Sigmoid colon (tissue), 7 donors: ENCODE results near the gene DEDD. TPM values are rescaled to one million over a fixed set of nuclear protein-coding genes. Genes with fewer than 3 reads are reported as not detected.

Source experiments
- DNase-seq: peaks from one replicate; pipeline ENCODE4 v3.0.0-alpha.2; 2019
- H3K27ac ChIP-seq, 4 donors: fragments of 200-600 bp; sonication (generic); one replicate each; pipeline ENCODE4 v1.5.1; 2016 to 2019; ENCODE audit warnings: mild to moderate bottlenecking in 1 of 4
- H3K27me3 ChIP-seq, 3 donors: fragments of 200-600 bp; sonication (generic); one replicate each; pipeline ENCODE4 v1.5.1; 2019; ENCODE audit warnings: mild to moderate bottlenecking in 1 of 3
- H3K36me3 ChIP-seq, 4 donors: fragments of 200-600 bp; sonication (generic); one replicate each; pipeline ENCODE4 v1.5.1; 2016 to 2019
- H3K4me1 ChIP-seq, 4 donors: fragments of 200-600 bp; sonication (generic); one replicate each; pipeline ENCODE4 v1.5.1; 2017 to 2019
- H3K4me3 ChIP-seq, 4 donors: fragments of 200-600 bp; sonication (generic); one replicate each; pipeline ENCODE4 v1.5.1; 2017 to 2019; ENCODE audit warnings: mild to moderate bottlenecking in 2 of 4, moderate library complexity in 1 of 4
- H3K9me3 ChIP-seq, 4 donors: fragments of 200-600 bp in 3 of 4; sonication (generic) in 3 of 4; one replicate each; pipeline versions ENCODE4 v1.5.1 to v1.6.1; 2013 to 2019
- CTCF ChIP-seq, 4 experiments: fragments of 450-650 bp in 3 of 4; fragments of 200-600 bp in 1 of 4; IDR thresholded peaks; one replicate each; pipeline ENCODE4 v1.5.1; 2016 to 2019; ENCODE audit warnings: antibody characterized with exemption in 4 of 4, mild to moderate bottlenecking in 3 of 4, moderate library complexity in 2 of 4
- POLR2AphosphoS5 ChIP-seq, 4 donors: sonication (generic); formaldehyde crosslinking; IDR thresholded peaks; one replicate each; pipeline ENCODE4 v1.6.1; 2017; ENCODE audit warnings: antibody characterized with exemption in 4 of 4
- whole genome bisulfite sequencing, 2 donors: extraction: QIAGEN DNeasy Blood & Tissue Kit; methylation state at CpG; one replicate each; pipeline ENCODE4 v1.1.7; 2013; 5-methylcytosine and 5-hydroxymethylcytosine counted together
- intact Hi-C: fragments of 100-400 bp; cut with DNase I; formaldehyde crosslinking; loops from one replicate; pipeline ENCODE4 v1.15.1; 2023
- polyA plus RNA-seq, 3 donors: library from polyadenylated mRNA; stranded (reverse); fragments of 200-250 nt; gene quantifications; one replicate each; pipeline ENCODE4 v1.2.3, GENCODE V29; 2013
- small RNA-seq, 3 donors: library from RNA; depleted of rRNA; stranded (forward); fragments of <200 nt; gene quantifications; one replicate each; pipeline ENCODE3, GENCODE V24; 2016
- total RNA-seq, 4 donors: library from RNA; depleted of rRNA; stranded (reverse); fragments of >200 nt; gene quantifications; one replicate each; pipeline ENCODE4 v1.1.0, GENCODE V29; 2016
- donor health status: healthy with polysubstance abuse.
- donor health status: Bipolar disorder and iron deficiency.
- donor health status: healthy.

DEDD gene
- total and polyA plus RNA-seq, 7 donors = 24.0 to 34.2 (median 30.5) TPM

GRCh38 chr1:161071886-161072371 is 60.5 kb downstream of the DEDD start:
- DNase-seq = no peak
- Histone ChIP-seq H3K36me3 (no peaks in the 10 kb centered on the region), H3K27ac (no peak overlapping the region), H3K4me1 (no peaks in the 10 kb centered on the region), H3K9me3 (no peaks in the 10 kb centered on the region), H3K27me3 (no peaks in the 10 kb centered on the region), H3K4me3 (no peak overlapping the region)
- TF ChIP-seq POLR2AphosphoS5 (IDR thresholded peaks at IDR 0.05) (no peak), CTCF (IDR thresholded peaks at IDR 0.05) (peak in 2 of 4 experiments; percentile 13 to 15)
- 67 to 72% methylated on average over 9 of the region's 9 CpGs for WGBS, 2 donors
- intact Hi-C loops = no loop called here

Small RNA genes within 50 kb of the gene (small RNA-seq; reads per million reads assigned to genes)
- gene RF01225 = 0 reads per million in 3 donors

Other genes starting within 250 kb of the DEDD start
- under 1 TPM in 2 of 4 donors, not detected in 2; 0.66 to 0.71 TPM for gene ITLN1, start 247.5 kb downstream of the DEDD start, total RNA-seq
- gene ITLN1, start 247.5 kb downstream of the DEDD start, polyA plus RNA-seq = 100 to 1,000 TPM; 175 to 478 (median 284) TPM
- not detected for gene ITLN2, start 177.9 kb downstream of the DEDD start, total RNA-seq
- under 1 TPM in 1 of 3 donors, not detected in 2; 0.12 TPM for gene ITLN2, start 177.9 kb downstream of the DEDD start, polyA plus RNA-seq
- gene F11R, start 111.5 kb downstream of the DEDD start, total RNA-seq = 10 to 100 TPM in 1 of 4 donors, 1 to 10 TPM in 3; 2.7 to 30.5 (median 5.9) TPM
- gene F11R, start 111.5 kb downstream of the DEDD start, polyA plus RNA-seq = 10 to 100 TPM; 15.6 to 96.7 (median 34.0) TPM
- gene TSTD1, start 93.7 kb downstream of the DEDD start, total RNA-seq = 10 to 100 TPM; 10.5 to 46.4 (median 27.8) TPM
- gene TSTD1, start 93.7 kb downstream of the DEDD start, polyA plus RNA-seq = 100 to 1,000 TPM; 115 to 609 (median 268) TPM
- 10 to 100 TPM; 54.8 to 76.2 (median 62.5) TPM for gene USF1, start 86.7 kb downstream of the DEDD start, total RNA-seq
- gene USF1, start 86.7 kb downstream of the DEDD start, polyA plus RNA-seq = 10 to 100 TPM; 25.8 to 84.6 (median 42.5) TPM
- gene ARHGAP30, start 62.8 kb downstream of the DEDD start, total RNA-seq = 1 to 10 TPM; 4.4 to 7.7 (median 6.6) TPM
- 10 to 100 TPM in 1 of 3 donors, 1 to 10 TPM in 2; 4.8 to 37.8 (median 4.9) TPM for gene ARHGAP30, start 62.8 kb downstream of the DEDD start, polyA plus RNA-seq
- gene NECTIN4, start 43.1 kb downstream of the DEDD start, total RNA-seq = not detected
- 1 to 10 TPM in 2 of 3 donors, not detected in 1; 1.2 to 2.8 TPM for gene NECTIN4, start 43.1 kb downstream of the DEDD start, polyA plus RNA-seq
- 10 to 100 TPM in 2 of 4 donors, 1 to 10 TPM in 2; 5.8 to 14.1 (median 10.8) TPM for gene KLHDC9, start 34.3 kb downstream of the DEDD start, total RNA-seq
- gene KLHDC9, start 34.3 kb downstream of the DEDD start, polyA plus RNA-seq = 10 to 100 TPM in 1 of 3 donors, 1 to 10 TPM in 2; 4.7 to 11.1 (median 9.6) TPM
- 10 to 100 TPM; 40.7 to 63.4 (median 45.9) TPM for gene PFDN2, start 14.6 kb downstream of the DEDD start, total RNA-seq
- 100 to 1,000 TPM in 2 of 3 donors, 10 to 100 TPM in 1; 82.3 to 115 (median 104) TPM for gene PFDN2, start 14.6 kb downstream of the DEDD start, polyA plus RNA-seq
- 10 to 100 TPM; 24.4 to 39.6 (median 33.1) TPM for gene NIT1, start 14.6 kb downstream of the DEDD start, total RNA-seq
- 10 to 100 TPM; 46.8 to 66.6 (median 66.5) TPM for gene NIT1, start 14.6 kb downstream of the DEDD start, polyA plus RNA-seq
- 10 to 100 TPM; 49.0 to 77.8 (median 70.3) TPM for gene UFC1, start 21.3 kb upstream of the DEDD start, total RNA-seq
- gene UFC1, start 21.3 kb upstream of the DEDD start, polyA plus RNA-seq = 100 to 1,000 TPM; 129 to 249 (median 232) TPM
- gene USP21, start 26.8 kb upstream of the DEDD start, total RNA-seq = 10 to 100 TPM; 11.4 to 24.1 (median 13.1) TPM
- 10 to 100 TPM; 16.2 to 22.2 (median 17.3) TPM for gene USP21, start 26.8 kb upstream of the DEDD start, polyA plus RNA-seq
- 10 to 100 TPM; 16.6 to 30.9 (median 21.3) TPM for gene PPOX, start 33.8 kb upstream of the DEDD start, total RNA-seq
- 10 to 100 TPM in 2 of 3 donors, 1 to 10 TPM in 1; 7.4 to 17.7 (median 16.2) TPM for gene PPOX, start 33.8 kb upstream of the DEDD start, polyA plus RNA-seq
- 10 to 100 TPM; 10.7 to 19.3 (median 14.8) TPM for gene B4GALT3, start 44.8 kb upstream of the DEDD start, total RNA-seq
- 10 to 100 TPM; 13.4 to 33.4 (median 16.8) TPM for gene B4GALT3, start 44.8 kb upstream of the DEDD start, polyA plus RNA-seq
- 10 to 100 TPM in 2 of 4 donors, 1 to 10 TPM in 2; 6.4 to 78.2 (median 10.8) TPM for gene ADAMTS4, start 66.4 kb upstream of the DEDD start, total RNA-seq
- gene ADAMTS4, start 66.4 kb upstream of the DEDD start, polyA plus RNA-seq = 1 to 10 TPM in 1 of 3 donors, under 1 TPM in 2; 0.23 to 4.5 (median 0.60) TPM
- gene NDUFS2, start 69.7 kb upstream of the DEDD start, total RNA-seq = 100 to 1,000 TPM in 1 of 4 donors, 10 to 100 TPM in 3; 79.6 to 113 (median 92.6) TPM
- 100 to 1,000 TPM; 113 to 194 (median 123) TPM for gene NDUFS2, start 69.7 kb upstream of the DEDD start, polyA plus RNA-seq
- 10 to 100 TPM; 14.4 to 86.4 (median 56.9) TPM for gene FCER1G, start 82.6 kb upstream of the DEDD start, total RNA-seq
- gene FCER1G, start 82.6 kb upstream of the DEDD start, polyA plus RNA-seq = 100 to 1,000 TPM in 1 of 3 donors, 10 to 100 TPM in 2; 77.7 to 243 (median 80.5) TPM
- not detected for gene APOA2, start 91.0 kb upstream of the DEDD start, total RNA-seq
- gene APOA2, start 91.0 kb upstream of the DEDD start, polyA plus RNA-seq = under 1 TPM in 1 of 3 donors, not detected in 2; 0.26 TPM
- gene TOMM40L, start 93.4 kb upstream of the DEDD start, total RNA-seq = 10 to 100 TPM; 12.6 to 20.2 (median 14.8) TPM
- 10 to 100 TPM; 15.0 to 23.1 (median 18.5) TPM for gene TOMM40L, start 93.4 kb upstream of the DEDD start, polyA plus RNA-seq
- not detected for gene NR1I3, start 105.5 kb upstream of the DEDD start, total RNA-seq
- gene NR1I3, start 105.5 kb upstream of the DEDD start, polyA plus RNA-seq = under 1 TPM in 1 of 3 donors, not detected in 2; 0.13 TPM
- gene PCP4L1, start 126.1 kb upstream of the DEDD start, total RNA-seq = 10 to 100 TPM in 1 of 4 donors, 1 to 10 TPM in 2, under 1 TPM in 1; 0.71 to 15.2 (median 3.7) TPM
- gene PCP4L1, start 126.1 kb upstream of the DEDD start, polyA plus RNA-seq = 1 to 10 TPM in 1 of 3 donors, not detected in 2; 2.3 TPM
- 1 to 10 TPM; 3.1 to 10.0 (median 6.0) TPM for gene MPZ, start 177.3 kb upstream of the DEDD start, total RNA-seq
- 1 to 10 TPM; 1.2 to 4.1 (median 3.0) TPM for gene MPZ, start 177.3 kb upstream of the DEDD start, polyA plus RNA-seq
- 10 to 100 TPM; 21.2 to 83.5 (median 38.1) TPM for gene SDHC, start 181.7 kb upstream of the DEDD start, total RNA-seq
- 100 to 1,000 TPM; 221 to 371 (median 234) TPM for gene SDHC, start 181.7 kb upstream of the DEDD start, polyA plus RNA-seq
- gene CFAP126, start 235.2 kb upstream of the DEDD start, total RNA-seq = not detected
- gene CFAP126, start 235.2 kb upstream of the DEDD start, polyA plus RNA-seq = not detected